Stimulated activated naive CD8-positive, alpha-beta T cell treated with anti-CD3 and anti-CD28 coated beads, Interleukin-15, Interleukin-2, amounts not matched to agents 100 U/mL and 50 U/mL, for 24 hours (primary cell): ENCODE results near the gene CCDC6.

Experiments used
- ATAC-seq: fragments of 150-1000 bp; cut with Tn5 transposase; one replicate; pipeline ENCODE4 v1.10.0; 2021
- DNase-seq: peaks from one replicate; pipeline ENCODE4 v3.0.0; 2021

CCDC6 gene

GRCh38 chr10:59852670-59853069, 53.7 kb downstream of the CCDC6 start:
- no peak for ATAC-seq
- no peak for DNase-seq

- no peak for DNase-seq
- ATAC-seq = no peak
These were observed 54.5 kb downstream of the CCDC6 start for GRCh38 chr10:59851864-59852263.

DNA sequence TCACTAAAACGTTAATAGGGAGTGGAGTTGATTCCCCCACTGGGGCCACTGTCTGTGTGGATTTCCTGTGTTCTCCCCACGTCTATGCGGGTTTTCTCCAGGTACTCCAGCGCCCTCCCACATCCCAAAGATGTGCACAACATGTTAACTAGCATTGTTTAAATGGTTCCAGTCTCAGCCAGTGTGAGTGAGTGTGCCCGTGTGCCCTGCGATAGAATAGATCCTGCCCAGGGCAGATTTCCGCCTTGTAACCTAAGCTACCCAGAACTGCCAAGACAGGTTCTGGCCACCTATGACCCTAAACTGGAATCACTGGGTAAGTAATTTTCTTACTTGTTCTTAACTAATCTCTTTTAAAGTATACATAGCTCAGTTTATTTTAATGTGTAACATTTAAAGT, 58.5 kb downstream of the CCDC6 start:
- DNase-seq (no peak), ATAC-seq (no peak)

- no peak for ATAC-seq
These were observed 59.0 kb downstream of the CCDC6 start for GRCh38 chr10:59847326-59847725.

GRCh38 chr10:59844436-59844835, 61.9 kb downstream of the CCDC6 start:
- no peak for DNase-seq

More at GRCh38 chr10:59847326-59847725, 59.0 kb downstream of the CCDC6 start:
- DNase-seq = no peak

GRCh38 chr10:59843748-59844147, 62.6 kb downstream of the CCDC6 start:
- ATAC-seq (no peak), DNase-seq (no peak)

More at GRCh38 chr10:59844436-59844835, 61.9 kb downstream of the CCDC6 start:
- ATAC-seq = no peak

DNA sequence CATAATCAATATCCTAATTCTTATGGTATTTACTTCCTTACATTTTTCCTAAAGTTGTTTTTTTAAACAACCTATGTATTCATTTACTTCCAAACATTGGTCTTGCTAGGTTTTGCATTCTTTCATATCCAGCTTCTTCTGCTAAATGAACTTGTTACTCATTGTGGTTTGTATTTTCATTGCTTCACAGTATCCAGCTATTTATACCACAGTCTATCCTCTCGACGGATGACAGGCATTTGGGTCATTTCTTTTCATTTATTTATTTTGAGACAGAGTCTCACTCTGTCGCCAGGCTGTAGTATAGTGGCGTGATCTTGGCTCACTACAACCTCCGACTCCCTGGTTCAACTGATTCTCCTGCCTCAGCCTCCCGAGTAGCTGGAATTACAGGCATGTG, 66.8 kb downstream of the CCDC6 start:
- no peak for ATAC-seq
- DNase-seq = no peak

GRCh38 chr10:59838085-59838789, 68.1 kb downstream of the CCDC6 start:
- DNase-seq (no peak), ATAC-seq (no peak)

- no peak for ATAC-seq
- DNase-seq = no peak
These were observed 72.5 kb downstream of the CCDC6 start for GRCh38 chr10:59833810-59834209.

GRCh38 chr10:59832506-59832905, 73.8 kb downstream of the CCDC6 start:
- ATAC-seq (no peak), DNase-seq (no peak)

- DNase-seq = no peak
- no peak for ATAC-seq
These were observed 74.5 kb downstream of the CCDC6 start for GRCh38 chr10:59831658-59832503.

- DNase-seq (peak; percentile 18), ATAC-seq (no peak)
These were observed 75.6 kb downstream of the CCDC6 start for GRCh38 chr10:59830601-59831259.

DNA sequence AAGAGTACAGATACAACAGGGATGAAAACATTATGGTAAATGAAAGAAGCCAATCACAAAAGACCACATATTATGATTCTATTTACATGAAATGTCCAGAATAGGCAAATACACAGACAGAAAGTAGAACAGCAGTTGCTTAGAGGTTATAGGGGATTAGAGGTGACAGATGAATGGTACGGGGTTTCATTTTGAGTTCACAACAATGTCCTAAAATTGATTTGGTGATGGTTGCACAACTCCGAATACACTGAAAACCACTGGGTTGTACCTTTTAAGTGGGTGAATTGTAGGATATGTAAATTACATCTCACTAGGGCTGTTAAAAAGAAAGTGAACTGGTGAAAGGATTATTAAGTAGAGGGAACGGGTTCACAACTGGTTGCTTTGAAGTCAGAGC, 76.8 kb downstream of the CCDC6 start:
- ATAC-seq = no peak
- DNase-seq = no peak

DNA sequence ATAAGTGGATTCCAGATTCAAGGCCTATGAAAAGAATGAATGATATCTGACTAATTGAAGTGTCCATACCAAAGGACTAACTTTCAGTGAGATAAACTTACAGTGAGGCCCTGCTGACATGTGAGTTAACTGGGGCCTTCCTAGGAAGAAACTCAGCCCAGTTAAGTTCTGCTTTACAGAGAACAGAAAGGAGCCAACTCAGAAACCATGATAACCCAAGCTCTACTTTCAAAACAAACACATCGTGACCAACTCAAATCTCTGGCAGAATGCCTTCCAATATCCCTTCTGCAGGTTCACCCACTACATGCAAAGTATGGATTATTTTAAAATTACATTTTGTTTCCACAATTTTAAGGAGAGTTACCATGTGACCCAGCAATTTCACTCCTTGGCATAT, 77.3 kb downstream of the CCDC6 start:
- DNase-seq (no peak), ATAC-seq (no peak)

DNA sequence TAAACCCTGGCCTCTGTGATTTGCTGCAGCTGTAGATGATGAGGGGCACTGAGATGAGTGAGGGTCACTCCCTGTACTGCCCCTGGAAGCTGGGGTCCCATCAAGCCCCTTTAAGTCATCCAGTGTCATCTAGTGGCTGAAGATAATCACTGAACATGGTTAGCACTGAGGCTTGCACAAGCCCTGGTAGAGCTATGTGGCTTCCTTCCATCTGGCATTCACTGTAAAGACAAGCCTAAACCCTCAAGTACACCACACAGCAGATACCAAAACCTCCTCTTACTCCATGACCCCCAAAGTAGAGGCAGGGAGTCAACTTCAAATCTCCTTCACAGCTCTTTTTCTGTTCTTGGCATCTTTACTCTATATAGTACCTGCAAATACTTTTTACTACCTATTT, 80.4 kb downstream of the CCDC6 start:
- DNase-seq = no peak
- ATAC-seq = no peak

DNA sequence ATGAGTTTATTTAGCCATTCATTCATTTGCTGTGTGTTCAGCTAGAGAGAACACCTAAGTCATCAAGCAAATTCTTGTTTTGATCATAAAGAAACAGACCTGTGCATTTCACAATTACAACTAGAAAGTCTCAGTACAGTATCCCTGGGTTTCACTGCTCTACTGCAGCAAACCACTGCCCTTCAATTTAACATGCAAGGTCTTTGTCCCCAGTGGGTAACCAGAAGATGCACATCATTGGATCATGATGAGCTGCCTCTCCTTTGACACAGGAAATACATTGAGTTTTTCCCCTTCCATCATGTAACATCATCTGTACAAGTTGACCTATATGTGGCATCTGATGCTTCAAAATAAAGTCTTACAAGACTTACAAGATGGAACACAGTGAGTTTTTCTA, 82.6 kb downstream of the CCDC6 start:
- DNase-seq (no peak), ATAC-seq (peak; percentile 52)

GRCh38 chr10:59823111-59823510, 83.2 kb downstream of the CCDC6 start:
- ATAC-seq (no peak), DNase-seq (no peak)

DNA sequence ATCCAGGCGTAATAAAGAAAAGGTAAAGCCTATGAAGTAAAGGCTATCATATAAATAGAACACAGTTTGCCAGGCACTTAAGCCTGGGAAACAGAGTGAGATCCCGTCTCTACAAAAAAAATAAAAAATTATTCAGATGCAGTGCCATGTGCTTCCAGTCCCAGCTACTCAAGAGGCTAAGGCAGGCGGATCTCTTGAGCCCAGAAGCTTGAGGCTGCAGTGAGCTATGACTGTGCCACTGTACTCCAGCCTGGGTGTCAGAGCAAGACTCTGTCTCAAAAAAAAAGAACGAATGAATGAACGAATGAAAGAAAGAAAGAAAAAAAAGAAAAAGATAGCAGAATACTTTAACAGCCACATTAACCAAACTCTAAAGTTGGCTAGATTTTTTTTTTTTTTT, 85.9 kb downstream of the CCDC6 start:
- ATAC-seq (no peak), DNase-seq (no peak)

GRCh38 chr10:59819683-59820082, 86.7 kb downstream of the CCDC6 start:
- DNase-seq (no peak), ATAC-seq (no peak)

DNA sequence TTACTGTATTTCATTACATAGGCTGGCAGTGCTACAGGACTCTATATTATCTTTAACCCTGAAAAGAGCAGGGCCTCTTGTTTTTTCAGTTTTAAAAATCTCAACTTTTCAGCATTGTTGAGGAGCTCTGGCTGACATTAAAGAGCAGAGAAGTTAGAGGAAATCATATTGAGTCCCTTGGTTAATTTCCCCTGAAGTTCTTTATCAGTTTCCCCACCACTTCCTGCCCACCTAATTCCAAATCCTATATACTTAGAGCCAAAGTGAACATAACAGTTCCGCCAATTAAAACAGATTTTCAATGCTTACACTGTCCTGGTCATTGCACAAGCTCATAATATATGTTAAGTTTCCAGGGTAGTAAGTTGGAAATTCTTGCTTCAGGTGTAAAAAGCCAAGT, 87.1 kb downstream of the CCDC6 start:
- no peak for DNase-seq
- ATAC-seq = no peak

DNA sequence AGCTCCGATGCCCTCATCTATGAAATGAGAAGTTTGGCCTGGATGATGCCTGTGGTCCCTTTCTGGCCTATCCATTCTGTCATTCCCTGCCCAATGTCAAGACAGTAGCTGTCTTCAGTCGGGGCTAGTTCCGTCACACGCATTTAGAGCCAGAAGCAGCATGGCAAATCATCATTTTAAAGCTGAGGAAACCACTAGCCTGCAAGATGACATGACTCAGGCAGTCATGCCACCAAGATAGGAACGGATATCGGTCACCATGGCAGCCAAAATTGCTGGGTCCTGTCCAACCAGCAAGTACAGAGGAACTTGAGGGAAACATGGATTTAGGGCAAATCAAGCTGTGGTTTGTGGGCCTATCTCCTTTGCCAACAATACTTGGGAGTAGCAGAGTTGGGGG, 88.6 kb downstream of the CCDC6 start:
- ATAC-seq (no peak), DNase-seq (no peak)

GRCh38 chr10:59814878-59815277, 91.5 kb downstream of the CCDC6 start:
- DNase-seq = no peak
- ATAC-seq = no peak

GRCh38 chr10:59812519-59813122, 93.7 kb downstream of the CCDC6 start:
- DNase-seq = no peak
- no peak for ATAC-seq
